22Rv1 (cell line): ENCODE data around the gene CCSER1.

Experiments used
- H3K27ac ChIP-seq: fragments of 450-650 bp; 2 replicates; pipeline ENCODE4 v1.5.1; 2017
- ZFX ChIP-seq: fragments of 450-650 bp; IDR thresholded peaks from 2 replicates; pipeline ENCODE4 v1.6.1; 2017; ENCODE audit warnings: antibody characterized with exemption, borderline replicate concordance
- TF ChIP-seq, protein P1 (sequence below): fragments of 450-650 bp; IDR thresholded peaks from 2 replicates; pipeline ENCODE4 v1.5.1; 2017; ENCODE audit warnings: mild to moderate bottlenecking

The CCSER1 gene

DNA sequence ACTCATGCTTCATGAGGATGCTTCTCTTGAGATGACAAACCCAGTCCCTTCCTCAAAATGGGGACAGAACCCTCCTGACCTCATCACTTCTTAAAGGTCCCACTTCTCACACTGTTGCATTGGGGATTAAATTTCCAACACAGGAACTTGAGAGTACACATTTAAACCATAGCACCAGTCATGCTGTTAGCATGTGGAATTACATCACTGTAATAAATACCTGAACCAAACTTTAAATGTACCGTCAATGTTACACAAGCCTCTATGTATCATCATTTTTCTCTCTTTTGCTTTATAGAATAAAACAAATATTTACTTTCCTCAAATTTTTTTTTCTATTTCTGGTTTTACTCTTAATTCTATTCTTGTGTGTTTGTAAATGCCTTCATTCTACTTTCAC, 448.2 kb downstream of the CCSER1 start:
- TF ChIP-seq ZFX = no peak
- TF ChIP-seq, protein P1, sequence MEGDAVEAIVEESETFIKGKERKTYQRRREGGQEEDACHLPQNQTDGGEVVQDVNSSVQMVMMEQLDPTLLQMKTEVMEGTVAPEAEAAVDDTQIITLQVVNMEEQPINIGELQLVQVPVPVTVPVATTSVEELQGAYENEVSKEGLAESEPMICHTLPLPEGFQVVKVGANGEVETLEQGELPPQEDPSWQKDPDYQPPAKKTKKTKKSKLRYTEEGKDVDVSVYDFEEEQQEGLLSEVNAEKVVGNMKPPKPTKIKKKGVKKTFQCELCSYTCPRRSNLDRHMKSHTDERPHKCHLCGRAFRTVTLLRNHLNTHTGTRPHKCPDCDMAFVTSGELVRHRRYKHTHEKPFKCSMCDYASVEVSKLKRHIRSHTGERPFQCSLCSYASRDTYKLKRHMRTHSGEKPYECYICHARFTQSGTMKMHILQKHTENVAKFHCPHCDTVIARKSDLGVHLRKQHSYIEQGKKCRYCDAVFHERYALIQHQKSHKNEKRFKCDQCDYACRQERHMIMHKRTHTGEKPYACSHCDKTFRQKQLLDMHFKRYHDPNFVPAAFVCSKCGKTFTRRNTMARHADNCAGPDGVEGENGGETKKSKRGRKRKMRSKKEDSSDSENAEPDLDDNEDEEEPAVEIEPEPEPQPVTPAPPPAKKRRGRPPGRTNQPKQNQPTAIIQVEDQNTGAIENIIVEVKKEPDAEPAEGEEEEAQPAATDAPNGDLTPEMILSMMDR = no peak
- no peak overlapping the region for H3K27ac ChIP-seq

DNA sequence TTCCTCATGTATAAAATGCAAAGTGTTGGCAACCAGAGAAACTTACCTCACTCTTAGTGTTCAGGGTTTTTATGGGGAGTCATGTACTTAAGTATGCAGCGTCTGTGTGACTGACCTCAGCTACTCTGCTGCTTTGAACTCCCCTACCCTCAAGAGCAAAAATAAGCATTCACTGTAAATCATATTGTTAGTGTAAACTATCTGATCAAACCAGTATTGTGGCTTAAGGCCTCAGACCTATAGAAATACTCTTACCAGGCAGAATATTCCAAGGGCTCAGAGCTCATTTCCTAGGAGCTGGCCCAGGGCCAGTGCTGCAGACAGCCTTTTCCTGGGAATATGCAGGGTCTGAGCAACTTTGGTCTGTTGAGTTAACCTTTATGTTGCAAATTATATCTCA, 453.1 kb downstream of the CCSER1 start:
- TF ChIP-seq ZFX = no peak
- TF ChIP-seq, protein P1 = no peak
- H3K27ac ChIP-seq = no peak overlapping the region

DNA sequence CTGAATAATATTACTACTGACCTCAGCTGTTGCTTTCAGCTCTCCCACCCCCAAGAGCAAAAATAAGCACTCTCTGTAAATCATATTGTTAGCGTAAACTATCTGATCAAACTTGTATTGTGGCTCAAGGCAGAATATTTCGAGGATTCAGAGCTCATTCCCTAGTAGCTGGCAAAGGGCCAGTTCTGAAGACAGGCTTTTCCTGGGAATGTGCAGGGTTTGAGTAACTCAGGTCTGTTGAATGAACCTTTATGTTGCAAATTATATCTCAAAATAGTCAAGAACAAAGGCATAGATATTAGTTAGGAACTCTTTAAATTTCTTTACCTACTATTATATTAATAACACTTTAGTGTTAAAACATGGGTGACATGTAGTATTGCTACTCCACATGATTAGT, 454.9 kb downstream of the CCSER1 start:
- no peak overlapping the region for H3K27ac ChIP-seq

DNA sequence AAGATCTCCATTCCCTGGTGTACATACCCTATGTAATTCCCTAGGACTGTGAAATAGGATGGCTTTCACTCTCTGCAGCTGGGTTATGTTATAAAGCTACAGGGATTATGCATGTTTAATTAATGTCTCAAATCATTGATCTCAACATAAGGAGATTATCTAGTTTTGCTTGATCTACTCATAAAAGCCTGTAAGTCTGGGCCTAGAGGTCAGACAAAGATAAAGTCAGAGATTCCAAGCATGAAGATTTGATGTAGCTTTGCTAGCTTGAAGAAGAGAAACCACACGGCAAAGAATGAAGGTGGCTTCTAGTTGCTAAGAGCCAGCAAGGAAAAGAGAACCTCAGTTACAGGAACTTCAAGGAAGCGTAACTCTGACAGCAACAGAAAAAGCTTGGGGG, 456.9 kb downstream of the CCSER1 start:
- TF ChIP-seq, protein P1 = no peak
- TF ChIP-seq ZFX = no peak
- no peak overlapping the region for H3K27ac ChIP-seq

More for the DNA sequence above, 454.9 kb downstream of the CCSER1 start:
- TF ChIP-seq, protein P1 = no peak
- TF ChIP-seq ZFX = no peak

DNA sequence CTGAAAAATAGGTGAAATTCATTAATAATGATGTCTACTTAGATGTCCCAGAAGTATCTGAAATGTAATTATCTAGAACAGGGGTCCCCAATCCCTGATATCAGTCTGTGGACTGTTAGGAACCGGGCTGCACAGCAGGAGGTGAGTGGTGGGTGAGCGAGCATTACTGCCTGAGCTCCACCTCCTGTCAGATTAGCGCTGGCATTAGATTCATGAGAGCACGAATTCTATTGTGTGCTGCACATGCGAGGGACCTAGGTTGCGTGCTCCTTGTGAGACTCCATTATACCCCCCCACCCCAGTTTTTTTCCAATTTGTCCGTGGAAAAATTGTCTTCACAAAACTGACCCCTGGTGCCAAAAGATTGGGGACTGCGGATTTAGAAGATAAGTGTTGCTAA, 458.8 kb downstream of the CCSER1 start:
- no peak overlapping the region for H3K27ac ChIP-seq
- TF ChIP-seq, protein P1 = no peak

DNA sequence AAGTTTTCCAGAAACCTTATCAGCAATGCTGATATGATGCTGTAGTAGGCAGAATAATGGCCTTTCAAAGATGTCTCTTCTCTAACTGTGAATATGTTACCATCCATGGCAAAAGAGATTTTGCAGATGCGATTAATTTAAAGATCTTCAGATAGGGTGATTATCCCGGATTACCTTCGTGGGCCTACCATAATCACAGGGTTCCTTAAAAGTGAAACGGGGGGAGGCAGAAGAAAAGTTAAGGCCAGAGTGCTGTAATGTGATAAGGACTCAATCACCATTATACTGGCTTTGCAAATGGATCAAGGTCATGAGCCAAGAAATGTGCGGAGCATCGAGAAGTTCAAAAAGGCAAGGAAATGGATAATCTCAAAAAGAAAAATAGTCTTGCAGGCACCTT, 459.6 kb downstream of the CCSER1 start:
- TF ChIP-seq ZFX = no peak
- TF ChIP-seq, protein P1 = no peak
- H3K27ac ChIP-seq = no peak overlapping the region

DNA sequence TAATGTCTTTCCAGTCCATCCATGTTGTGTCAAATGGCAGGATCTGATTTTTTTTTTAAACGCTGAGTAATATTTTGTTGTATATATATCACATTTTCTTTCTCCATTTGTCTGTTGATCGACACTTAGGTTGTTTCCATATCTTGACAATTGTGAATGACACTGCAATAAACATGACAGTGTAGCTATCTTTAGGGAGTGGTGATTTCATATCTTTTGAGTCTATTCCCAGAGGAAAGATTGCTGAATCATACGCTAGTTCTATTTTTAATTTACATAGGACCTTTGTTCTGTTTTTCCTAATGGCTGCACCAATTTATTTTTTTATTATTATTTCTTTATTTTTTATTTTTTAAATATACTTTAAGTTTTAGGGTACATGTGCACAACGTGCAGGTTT, 470.7 kb downstream of the CCSER1 start:
- TF ChIP-seq, protein P1 = no peak
- TF ChIP-seq ZFX = no peak
- H3K27ac ChIP-seq = no peak overlapping the region
